Bone marrow (tissue), 2 donors: ENCODE measurements around the gene CNOT11.
"Not testable (repeated sequence)": the region's sequence is repeated elsewhere in the genome, so short reads cannot be mapped to it uniquely, and the experiment has no call there.

Source experiments
- DNase-seq, 2 donors: peaks; one replicate each; lab custom pipeline; 2025; lab: John Stamatoyannopoulos, UW

The CNOT11 gene

GRCh38 chr2:101310090-101310833 is 57.6 kb downstream of the CNOT11 start:
- DNase-seq, result no peak

- DNase-seq, result no peak
Observed at GRCh38 chr2:101310834-101311695, 58.4 kb downstream of the CNOT11 start.

GRCh38 chr2:101311696-101312017 is 59.0 kb downstream of the CNOT11 start:
- DNase-seq, result peak in 1 of 2 donors; percentile 12

GRCh38 chr2:101316568-101316967 is 63.9 kb downstream of the CNOT11 start:
- not testable (repeated sequence) for DNase-seq
